Stimulated activated naive CD8-positive, alpha-beta T cell treated with anti-CD3 and anti-CD28 coated beads, Interleukin-15, Interleukin-2, amounts not matched to agents 100 ng/mL and 50 ng/mL, for 24 hours (primary cell): Measurements from ENCODE around the gene TCF4.

Source experiments
- H3K27ac Mint-ChIP-seq: one replicate; pipeline ENCODE4 v1.8.0; 2021; ENCODE audit warnings: mild to moderate bottlenecking, mixed read lengths
- H3K27me3 Mint-ChIP-seq: one replicate; pipeline ENCODE4 v1.8.0; 2021; ENCODE audit warnings: mixed read lengths
- H3K36me3 Mint-ChIP-seq: one replicate; pipeline ENCODE4 v1.8.0; 2021; ENCODE audit warnings: low read depth, mixed read lengths
- H3K4me1 Mint-ChIP-seq: one replicate; pipeline ENCODE4 v1.8.0; 2021; ENCODE audit warnings: low read depth, mixed read lengths
- H3K4me3 Mint-ChIP-seq: one replicate; pipeline ENCODE4 v1.8.0; 2021; ENCODE audit warnings: mild to moderate bottlenecking, mixed read lengths
- H3K9me3 Mint-ChIP-seq: one replicate; pipeline ENCODE4 v1.8.0; 2021; ENCODE audit warnings: mixed read lengths

The TCF4 gene

DNA sequence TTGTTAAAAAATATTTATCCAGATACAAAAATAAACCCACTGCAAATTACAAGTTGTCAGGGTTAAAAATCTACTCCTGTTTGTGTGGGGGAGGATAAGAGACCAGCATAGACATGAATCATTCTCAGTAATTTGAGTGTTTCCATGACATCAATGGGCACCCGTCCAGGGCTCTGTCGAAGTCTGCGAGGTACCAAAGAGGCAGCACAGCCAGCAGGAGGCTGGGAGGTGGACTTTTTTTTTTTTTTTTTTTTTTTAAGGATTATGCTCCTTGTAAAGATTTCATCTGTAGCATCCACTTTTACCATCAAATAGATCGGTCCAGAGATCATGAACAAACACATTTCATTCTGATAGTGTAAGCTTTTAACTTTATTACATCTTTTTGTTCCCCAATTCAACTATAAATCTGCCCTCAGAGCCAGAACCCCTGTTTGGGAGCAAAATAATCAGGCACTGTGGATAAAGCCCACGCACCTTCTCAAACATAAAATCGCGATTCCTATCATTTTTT lies 182.0 kb downstream of the TCF4 start:
- Mint-ChIP-seq H3K9me3 (no peaks in the 10 kb centered on the region), H3K4me1 (peaks cover 3% of the 10 kb centered on the region), H3K27ac (no peak overlapping the region), H3K27me3 (no peaks in the 10 kb centered on the region), H3K4me3 (no peak overlapping the region), H3K36me3 (no peaks in the 10 kb centered on the region)

DNA sequence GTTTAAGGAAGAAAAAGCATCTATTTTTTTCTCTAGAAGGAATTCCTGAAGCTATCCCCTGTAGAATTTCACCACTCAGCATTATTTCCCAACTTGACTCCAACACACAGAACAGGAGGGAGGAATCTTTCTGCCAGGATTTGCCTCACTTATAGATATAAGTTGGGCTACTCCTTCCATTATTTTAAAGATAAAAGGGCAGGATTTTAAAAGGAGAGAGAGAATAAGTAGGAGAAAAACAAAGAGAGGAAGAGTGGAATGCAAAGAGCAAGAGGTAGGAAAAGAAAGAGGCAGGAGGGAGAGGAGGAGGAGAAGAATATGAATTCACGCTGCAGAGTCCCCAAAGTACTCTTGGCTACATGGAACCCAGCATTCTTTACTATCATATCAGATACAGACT lies 182.5 kb downstream of the TCF4 start:
- Mint-ChIP-seq H3K27me3 (no peaks in the 10 kb centered on the region), H3K4me3 (no peak overlapping the region)

DNA sequence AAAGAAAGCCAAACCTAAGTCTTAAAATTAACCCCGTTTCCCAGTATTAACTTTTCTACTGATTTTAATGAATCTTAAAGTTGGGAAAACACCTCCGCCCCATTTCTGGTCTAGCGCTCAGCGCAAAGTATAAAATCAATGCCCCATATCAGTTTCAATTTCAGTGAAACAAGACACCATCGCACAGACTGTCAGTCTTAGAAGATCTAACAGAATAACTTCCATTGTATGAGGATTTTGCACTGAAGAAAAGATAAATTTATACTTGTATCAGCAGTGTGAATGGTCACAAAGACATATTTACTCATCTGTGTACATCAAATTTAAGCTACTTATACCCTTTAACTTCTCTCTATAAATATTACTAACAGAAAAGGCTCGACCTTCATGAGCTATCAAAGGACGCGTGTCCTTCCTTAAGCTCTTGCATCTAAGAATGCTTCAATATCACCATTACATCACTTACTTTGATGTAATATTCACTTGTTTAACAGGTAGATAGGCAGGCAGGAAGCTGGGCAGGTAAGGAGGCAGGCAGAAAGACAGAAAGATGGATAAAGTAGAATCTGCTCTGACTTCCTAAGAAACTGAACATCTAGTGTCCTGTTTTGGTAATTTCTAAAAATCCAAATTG lies 183.0 kb downstream of the TCF4 start:
- Mint-ChIP-seq H3K27me3 (no peaks in the 10 kb centered on the region), H3K36me3 (no peaks in the 10 kb centered on the region), H3K9me3 (no peaks in the 10 kb centered on the region), H3K4me3 (no peak overlapping the region), H3K27ac (no peak overlapping the region), H3K4me1 (peaks cover 3% of the 10 kb centered on the region)

More for the DNA sequence above, 182.5 kb downstream of the TCF4 start:
- H3K27ac Mint-ChIP-seq, result no peak overlapping the region
- peaks cover 3% of the 10 kb centered on the region for H3K4me1 Mint-ChIP-seq
- no peaks in the 10 kb centered on the region for H3K9me3 Mint-ChIP-seq
- H3K36me3 Mint-ChIP-seq, result no peaks in the 10 kb centered on the region

DNA sequence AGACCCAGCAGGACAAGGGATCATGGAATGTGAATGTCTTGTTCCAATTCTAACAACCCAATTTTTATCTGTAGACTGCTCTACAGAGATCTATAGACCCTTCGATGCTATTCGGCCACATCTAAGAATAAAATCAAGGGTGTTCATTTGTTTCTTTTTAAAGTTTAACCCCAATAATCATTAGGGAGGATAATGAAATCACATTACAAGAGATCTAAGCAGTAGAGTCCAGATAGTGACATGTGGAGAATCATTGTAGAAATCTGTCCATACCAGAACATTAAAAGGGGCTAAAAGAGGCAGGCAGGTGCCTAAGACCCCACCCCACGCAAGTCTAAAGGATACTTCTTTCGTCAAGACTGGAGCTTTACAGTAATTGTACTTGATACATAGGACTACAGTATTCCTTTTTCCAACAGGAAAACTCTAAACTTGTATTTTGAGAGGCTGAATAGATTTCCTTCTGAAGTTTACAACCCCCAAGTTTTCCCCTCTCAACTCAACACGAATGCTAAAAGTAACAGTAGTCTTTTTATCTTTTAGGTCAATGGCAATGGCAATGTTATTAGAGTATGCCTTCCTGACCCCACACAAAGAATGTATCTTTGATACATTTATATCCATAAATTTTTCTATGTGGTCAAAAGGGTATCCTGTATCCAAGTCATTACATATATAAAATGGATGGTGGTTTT lies 183.7 kb downstream of the TCF4 start:
- Mint-ChIP-seq H3K4me3 (no peak overlapping the region), H3K36me3 (no peaks in the 10 kb centered on the region), H3K27ac (no peak overlapping the region), H3K27me3 (no peaks in the 10 kb centered on the region), H3K9me3 (no peaks in the 10 kb centered on the region), H3K4me1 (peaks cover 3% of the 10 kb centered on the region)

DNA sequence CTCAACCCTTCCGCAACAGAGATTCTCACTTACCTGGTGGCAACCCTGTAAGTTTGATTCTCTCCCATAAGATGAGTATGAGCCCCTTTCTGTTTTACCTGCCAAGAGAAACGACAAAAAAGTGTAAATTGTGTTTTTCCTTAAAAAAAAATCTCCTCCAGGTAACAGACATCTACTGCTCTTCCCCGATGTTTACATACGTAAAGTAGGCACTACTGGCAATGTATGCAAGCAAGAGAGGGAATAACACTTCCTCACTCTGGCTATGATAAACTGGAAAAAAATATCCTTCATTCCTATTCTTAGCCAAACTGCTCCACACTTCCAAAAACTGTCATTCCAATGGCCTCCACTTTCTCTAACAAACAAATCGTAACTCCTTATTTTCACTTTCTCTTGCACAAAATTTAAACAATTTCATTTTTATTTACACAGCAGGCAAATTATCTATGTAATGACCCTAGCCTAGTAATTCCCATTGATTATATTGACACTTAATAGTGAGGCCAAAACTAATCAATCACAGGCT lies 184.5 kb downstream of the TCF4 start:
- Mint-ChIP-seq H3K36me3 (no peaks in the 10 kb centered on the region), H3K9me3 (no peaks in the 10 kb centered on the region), H3K4me3 (no peak overlapping the region), H3K4me1 (peaks cover 3% of the 10 kb centered on the region), H3K27me3 (no peaks in the 10 kb centered on the region), H3K27ac (no peak overlapping the region)

DNA sequence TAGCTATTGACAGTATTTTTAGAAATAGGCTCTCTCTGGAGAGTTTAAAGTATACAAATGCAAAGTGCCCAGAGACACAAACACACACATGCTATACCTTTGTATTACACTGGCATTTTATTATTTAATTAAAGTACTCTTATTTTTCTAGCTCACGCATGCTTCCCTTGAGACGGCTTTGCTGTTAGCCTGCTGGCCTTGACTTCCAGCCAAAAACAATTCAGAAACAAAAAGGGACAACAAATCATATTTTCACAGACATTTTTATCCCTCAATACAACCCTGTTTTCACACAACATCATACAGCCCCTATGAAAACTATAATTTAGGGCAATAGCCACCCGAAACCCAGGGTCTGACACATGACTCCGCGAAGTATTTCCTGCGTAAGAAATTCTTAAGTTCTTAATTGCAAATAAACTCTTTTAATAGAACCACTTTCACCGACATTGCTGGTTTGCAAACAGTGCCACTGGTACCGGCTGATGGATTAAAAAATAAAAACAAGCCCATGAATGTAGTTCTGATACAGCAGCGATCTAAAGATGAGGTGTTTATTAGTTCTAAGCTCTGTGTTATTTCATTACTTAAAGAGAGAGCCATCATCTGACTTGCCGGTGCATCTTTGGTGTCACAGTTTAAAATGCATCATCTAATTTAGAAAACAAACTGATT lies 185.1 kb downstream of the TCF4 start:
- Mint-ChIP-seq H3K36me3 (no peaks in the 10 kb centered on the region), H3K9me3 (no peaks in the 10 kb centered on the region), H3K27me3 (no peaks in the 10 kb centered on the region), H3K4me1 (peaks cover 3% of the 10 kb centered on the region), H3K4me3 (no peak overlapping the region), H3K27ac (no peak overlapping the region)

DNA sequence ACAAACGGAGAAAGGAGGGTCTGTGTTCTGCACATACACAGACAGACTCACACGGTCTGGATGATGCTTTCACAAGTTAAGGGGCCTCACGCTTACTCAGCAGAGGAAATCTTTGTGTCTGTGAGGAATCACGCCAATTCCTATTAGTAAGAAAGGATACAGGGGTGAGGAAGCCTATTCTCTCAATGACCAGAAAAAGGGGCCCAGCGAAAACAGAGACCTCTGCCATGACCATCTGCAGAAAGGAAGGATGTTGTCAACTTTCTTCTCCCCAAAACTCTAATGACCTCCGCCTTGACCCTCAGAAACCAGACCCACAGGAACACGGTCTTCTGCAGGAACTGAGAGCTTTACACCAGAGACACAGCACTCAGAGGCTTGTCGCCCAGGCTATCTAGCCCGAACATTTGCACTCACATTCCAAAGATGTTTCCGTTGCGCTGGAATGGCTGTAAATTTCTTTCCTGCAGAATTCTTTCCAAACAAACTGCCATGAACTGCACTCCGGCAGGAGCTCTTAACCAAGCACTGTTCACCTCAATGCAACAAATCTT lies 186.3 kb downstream of the TCF4 start:
- Mint-ChIP-seq H3K27ac (no peak overlapping the region), H3K36me3 (no peaks in the 10 kb centered on the region), H3K4me3 (no peak overlapping the region), H3K4me1 (peaks cover 3% of the 10 kb centered on the region), H3K9me3 (no peaks in the 10 kb centered on the region), H3K27me3 (no peaks in the 10 kb centered on the region)

DNA sequence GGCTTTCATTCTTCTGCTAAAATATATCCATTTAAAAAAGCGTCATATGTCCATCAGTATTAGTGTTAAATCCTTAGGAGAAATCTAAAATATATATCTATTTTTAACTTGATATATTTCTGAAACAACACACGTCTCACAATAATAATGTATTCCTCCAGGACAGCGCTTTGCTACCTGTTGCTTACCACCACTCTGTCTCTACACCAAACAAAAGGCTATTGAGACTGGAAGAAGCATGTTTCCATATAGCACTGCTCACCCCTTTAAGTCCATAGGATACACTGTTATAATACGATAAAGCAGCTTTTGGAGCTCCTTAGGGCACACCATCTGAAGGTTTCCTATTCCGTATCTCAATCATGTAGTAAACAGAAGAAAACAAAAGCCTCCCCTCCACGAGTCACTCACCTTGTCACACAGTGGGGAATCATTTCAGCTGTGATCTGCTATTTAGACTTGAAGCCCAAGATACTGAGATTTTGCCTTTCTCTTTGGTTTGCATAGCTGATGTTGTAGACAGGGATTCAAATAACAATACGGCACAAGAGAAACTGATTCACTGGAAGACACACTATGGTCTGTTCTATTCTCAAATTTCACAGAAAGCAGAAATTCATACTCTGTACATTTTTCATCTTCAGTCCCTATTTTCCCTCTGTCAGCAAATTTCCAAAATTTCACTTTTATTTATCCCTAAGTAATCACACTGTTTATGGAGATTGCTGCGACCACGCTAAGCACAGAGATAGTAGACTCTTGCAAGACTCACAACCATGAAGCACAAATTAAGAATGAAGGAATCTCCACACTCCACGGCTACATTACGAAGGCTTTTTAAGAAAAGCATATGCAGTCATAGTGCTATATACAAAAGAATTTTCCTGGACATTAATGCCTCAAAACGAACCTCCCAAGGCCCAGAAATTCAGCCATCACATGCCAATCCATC lies 187.1 kb downstream of the TCF4 start:
- Mint-ChIP-seq H3K36me3 (no peaks in the 10 kb centered on the region), H3K27me3 (no peaks in the 10 kb centered on the region), H3K4me3 (no peak overlapping the region), H3K4me1 (no peaks in the 10 kb centered on the region), H3K27ac (no peak overlapping the region), H3K9me3 (no peaks in the 10 kb centered on the region)

DNA sequence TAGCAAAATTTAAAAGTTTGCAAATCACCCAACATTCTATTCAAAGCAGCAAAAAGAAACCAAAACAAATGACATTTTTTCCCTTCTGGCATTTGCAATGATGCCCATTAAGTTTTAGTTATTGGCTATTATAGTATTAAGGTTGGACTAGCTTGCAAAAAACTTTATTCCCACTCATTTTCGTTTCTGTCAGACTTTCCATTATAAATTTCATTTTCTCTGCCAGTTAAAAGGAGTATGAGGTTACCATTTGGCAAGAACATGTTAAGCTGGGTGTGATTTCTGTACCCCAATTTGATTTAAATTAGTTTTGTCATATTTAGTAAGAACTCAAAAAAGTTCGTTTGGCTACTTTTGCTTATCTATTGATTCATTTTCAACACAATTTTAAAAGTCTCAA lies 187.9 kb downstream of the TCF4 start:
- Mint-ChIP-seq H3K9me3 (no peaks in the 10 kb centered on the region), H3K4me3 (no peak overlapping the region), H3K4me1 (no peaks in the 10 kb centered on the region), H3K36me3 (no peaks in the 10 kb centered on the region), H3K27me3 (no peaks in the 10 kb centered on the region), H3K27ac (no peak overlapping the region)

DNA sequence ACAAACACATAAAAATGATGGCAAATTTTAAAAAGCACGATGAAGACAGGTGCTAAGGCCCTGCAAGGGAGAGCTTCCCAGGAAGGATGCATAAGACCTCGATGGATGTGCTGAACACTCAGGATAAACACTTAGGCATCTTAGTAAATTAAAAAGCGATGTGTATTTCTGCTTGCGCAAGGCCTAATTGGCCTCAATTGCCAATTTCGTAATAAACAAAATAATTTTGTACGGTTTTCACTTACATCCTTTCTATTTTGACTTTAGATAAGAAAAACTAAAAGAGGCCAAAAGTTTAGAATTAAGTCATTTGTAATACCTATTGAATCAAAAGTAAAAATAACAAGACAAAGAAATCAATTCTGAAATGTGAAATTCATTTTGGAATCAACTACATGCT lies 189.1 kb downstream of the TCF4 start:
- Mint-ChIP-seq H3K27me3 (no peaks in the 10 kb centered on the region), H3K4me1 (no peaks in the 10 kb centered on the region), H3K27ac (no peak overlapping the region), H3K4me3 (no peak overlapping the region), H3K9me3 (no peaks in the 10 kb centered on the region), H3K36me3 (no peaks in the 10 kb centered on the region)

DNA sequence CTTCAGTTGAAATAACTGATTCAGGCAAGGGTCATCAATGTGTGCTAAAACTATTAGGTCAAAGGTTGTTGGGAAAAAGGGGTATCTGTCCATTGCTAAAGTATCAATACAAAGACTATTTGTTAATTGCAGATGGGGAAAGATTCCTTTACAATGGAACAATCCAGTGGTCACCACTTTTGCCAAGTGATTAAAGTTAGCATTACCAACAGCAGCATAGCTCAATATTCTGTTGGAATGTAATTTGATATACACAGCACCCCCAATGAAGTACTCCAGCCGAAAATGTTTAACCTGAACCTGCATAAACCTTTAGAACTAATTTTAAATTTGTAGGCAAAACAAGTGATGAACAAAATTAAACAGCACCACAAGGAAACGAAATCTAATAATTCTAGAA lies 191.0 kb downstream of the TCF4 start:
- Mint-ChIP-seq H3K9me3 (no peaks in the 10 kb centered on the region), H3K27me3 (no peaks in the 10 kb centered on the region), H3K36me3 (no peaks in the 10 kb centered on the region), H3K27ac (no peak overlapping the region), H3K4me3 (no peak overlapping the region), H3K4me1 (no peaks in the 10 kb centered on the region)

DNA sequence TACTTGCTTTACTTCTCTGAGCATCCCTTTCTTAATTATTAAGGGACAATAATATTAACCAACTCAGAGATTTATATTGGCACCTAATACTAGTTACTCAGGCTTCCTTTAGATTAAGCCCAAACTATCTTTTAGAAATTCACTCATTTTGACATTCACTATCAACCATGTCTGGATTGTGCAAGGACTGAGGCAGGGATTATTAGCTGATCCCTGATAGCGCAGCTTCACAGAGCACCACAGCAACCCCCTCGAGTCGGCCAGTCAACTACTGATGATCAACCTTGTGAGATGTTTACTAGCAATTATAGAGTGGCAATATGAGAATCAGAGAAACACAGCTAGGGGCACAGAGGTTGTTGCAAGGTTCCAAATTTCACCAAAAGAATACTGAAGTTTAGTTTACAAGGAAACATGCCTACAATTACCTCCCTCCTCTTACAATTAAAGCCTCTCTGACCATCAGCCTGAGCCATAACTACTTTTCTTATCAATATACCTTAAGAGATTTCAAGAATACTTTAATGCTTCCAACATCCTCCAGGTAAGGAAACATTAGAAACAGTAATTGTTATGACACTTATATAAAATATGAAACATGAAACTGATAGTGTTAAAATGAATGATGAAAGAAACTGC lies 191.6 kb downstream of the TCF4 start:
- no peaks in the 10 kb centered on the region for H3K36me3 Mint-ChIP-seq

DNA sequence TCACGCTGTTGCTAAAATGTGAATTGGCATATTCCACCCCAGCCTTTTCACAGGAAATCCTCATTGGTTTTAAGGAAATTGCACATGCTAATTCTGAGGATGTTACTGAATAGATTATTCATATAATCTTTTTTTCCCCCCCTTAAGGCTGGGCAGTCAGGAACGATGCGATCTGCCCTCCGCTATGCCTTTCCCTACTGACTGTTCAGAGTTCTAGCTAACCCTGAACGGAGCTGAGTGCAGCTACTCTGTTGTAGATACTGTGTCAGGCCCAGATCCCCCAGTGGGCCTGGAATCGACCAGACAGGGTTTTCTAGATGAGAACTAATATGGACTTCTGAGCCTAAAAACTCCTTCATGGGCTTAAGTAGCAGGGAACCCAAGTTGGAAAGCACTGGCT lies 192.2 kb downstream of the TCF4 start:
- no peaks in the 10 kb centered on the region for H3K9me3 Mint-ChIP-seq
- H3K4me1 Mint-ChIP-seq, result no peaks in the 10 kb centered on the region
- no peak overlapping the region for H3K4me3 Mint-ChIP-seq
- no peaks in the 10 kb centered on the region for H3K36me3 Mint-ChIP-seq
- no peaks in the 10 kb centered on the region for H3K27me3 Mint-ChIP-seq
- no peak overlapping the region for H3K27ac Mint-ChIP-seq

More for the DNA sequence above, 191.6 kb downstream of the TCF4 start:
- Mint-ChIP-seq H3K9me3 (no peaks in the 10 kb centered on the region), H3K27ac (no peak overlapping the region), H3K4me3 (no peak overlapping the region), H3K27me3 (no peaks in the 10 kb centered on the region), H3K4me1 (no peaks in the 10 kb centered on the region)

DNA sequence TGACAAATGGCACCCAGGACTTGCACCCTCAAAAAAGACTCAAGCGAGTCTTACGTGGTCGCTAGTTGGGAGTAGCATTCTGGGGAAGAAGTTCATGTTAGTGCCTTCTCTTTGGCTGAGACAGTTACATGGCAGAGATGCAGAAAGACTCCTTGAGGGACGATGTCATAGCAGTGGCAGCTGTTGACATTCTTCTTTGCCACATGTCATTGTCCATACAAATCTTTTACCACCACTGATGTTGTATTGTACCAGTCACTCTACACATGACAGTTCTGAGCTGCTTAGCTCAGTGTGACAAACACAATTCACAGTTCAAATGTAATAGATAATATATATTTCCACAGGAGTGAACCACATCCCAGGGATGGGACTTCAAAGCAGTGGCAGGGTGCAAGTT lies 197.1 kb downstream of the TCF4 start:
- Mint-ChIP-seq H3K36me3 (no peaks in the 10 kb centered on the region), H3K4me3 (no peak overlapping the region), H3K27ac (no peak overlapping the region), H3K4me1 (no peaks in the 10 kb centered on the region), H3K27me3 (no peaks in the 10 kb centered on the region), H3K9me3 (no peaks in the 10 kb centered on the region)
